Astrocyte (in vitro differentiated cells and primary cell): ENCODE results near the gene NEK6.

Source experiments
- EZH2 ChIP-seq: IDR thresholded peaks from 2 replicates; pipeline ENCODE4 v1.6.1; 2012; ENCODE audit warnings: mild to moderate bottlenecking, low read length, inconsistent platforms; ENCODE audit not compliant: insufficient read depth
- TF ChIP-seq, protein P1 (sequence below): IDR thresholded peaks from 2 replicates; pipeline ENCODE4 v1.5.1; 2011; ENCODE audit warnings: low read depth, mild to moderate bottlenecking, inconsistent platforms, low read length, moderate library complexity; ENCODE audit not compliant: insufficient read depth

DNA sequence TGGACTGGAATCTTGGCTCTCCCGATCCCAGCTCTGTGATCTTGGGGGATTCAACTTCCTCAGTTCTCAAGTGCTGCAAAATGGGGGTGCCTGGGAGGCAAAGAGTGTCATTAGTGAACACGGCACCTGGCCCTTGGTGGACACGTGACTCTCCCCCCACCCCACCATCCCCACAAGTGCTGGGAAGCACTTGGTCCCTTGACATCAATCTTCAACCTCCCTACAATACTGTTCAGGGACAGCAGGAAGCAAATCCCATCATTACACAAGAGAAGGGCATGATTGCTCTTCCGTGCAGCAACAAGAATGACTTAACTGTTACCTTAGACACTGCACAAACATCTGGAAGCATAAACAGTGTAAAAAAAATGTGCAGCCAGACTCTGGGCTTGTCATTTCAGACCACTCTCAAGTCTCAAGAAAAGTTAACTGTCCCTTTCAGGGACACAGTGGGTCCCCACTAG, 96.1 kb downstream of the NEK6 start:
- TF ChIP-seq, protein P1, sequence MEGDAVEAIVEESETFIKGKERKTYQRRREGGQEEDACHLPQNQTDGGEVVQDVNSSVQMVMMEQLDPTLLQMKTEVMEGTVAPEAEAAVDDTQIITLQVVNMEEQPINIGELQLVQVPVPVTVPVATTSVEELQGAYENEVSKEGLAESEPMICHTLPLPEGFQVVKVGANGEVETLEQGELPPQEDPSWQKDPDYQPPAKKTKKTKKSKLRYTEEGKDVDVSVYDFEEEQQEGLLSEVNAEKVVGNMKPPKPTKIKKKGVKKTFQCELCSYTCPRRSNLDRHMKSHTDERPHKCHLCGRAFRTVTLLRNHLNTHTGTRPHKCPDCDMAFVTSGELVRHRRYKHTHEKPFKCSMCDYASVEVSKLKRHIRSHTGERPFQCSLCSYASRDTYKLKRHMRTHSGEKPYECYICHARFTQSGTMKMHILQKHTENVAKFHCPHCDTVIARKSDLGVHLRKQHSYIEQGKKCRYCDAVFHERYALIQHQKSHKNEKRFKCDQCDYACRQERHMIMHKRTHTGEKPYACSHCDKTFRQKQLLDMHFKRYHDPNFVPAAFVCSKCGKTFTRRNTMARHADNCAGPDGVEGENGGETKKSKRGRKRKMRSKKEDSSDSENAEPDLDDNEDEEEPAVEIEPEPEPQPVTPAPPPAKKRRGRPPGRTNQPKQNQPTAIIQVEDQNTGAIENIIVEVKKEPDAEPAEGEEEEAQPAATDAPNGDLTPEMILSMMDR = no peak
- TF ChIP-seq EZH2 = no peak
